Right lobe of liver (tissue), 4 donors: Measurements from ENCODE around the gene GAS2L2.

ENCODE experiments used
- CTCF ChIP-seq, 4 donors: fragments of 200-600 bp in 3 of 4; fragments of 450-650 bp in 1 of 4; IDR thresholded peaks; one replicate each; pipeline versions ENCODE4 v1.5.1 to v1.8.0; 2016 to 2022; ENCODE audit warnings: antibody characterized with exemption in 4 of 4, mild to moderate bottlenecking in 2 of 4
- POLR2A ChIP-seq: fragments of 450-650 bp; IDR thresholded peaks from one replicate; pipeline ENCODE4 v1.6.1; 2017; ENCODE audit warnings: antibody characterized with exemption, mild to moderate bottlenecking
- donor health status: DM: no; HTN: no; CAD: no.
- donor health status: DM: no; HTN: no; CAD: no.
- donor health status: DM: no; HTN: yes; CAD: no.

- TF ChIP-seq POLR2A (no peak), CTCF (IDR thresholded peaks at IDR 0.05) (peak; percentile 56 to 67 (median 62))
Measured at GRCh38 chr17:35766903-35767510, 14.0 kb upstream of the GAS2L2 start.
